ENCODE data around the gene GNG12. TPM values are rescaled to one million over a fixed set of nuclear protein-coding genes. Genes with fewer than 3 reads are reported as not detected.

Gene GNG12
- total RNA-seq, 2 donors from 2014 or later = 77.1 to 131 TPM

GRCh38 chr1:67788238-67788790, 45.0 kb downstream of the GNG12 start:
- intact Hi-C loops (cut with DNase I) = no loop called here
- Histone ChIP-seq H3K27ac (no peak overlapping the region), H3K36me3 (no peaks in the 10 kb centered on the region), H3K4me1 (no peaks in the 10 kb centered on the region), H3K9ac (ENCODE audit: low read depth in 2 of 2, low read length in 2 of 2) (no peak overlapping the region), H3K4me3 (no peak overlapping the region), H3K27me3 (no peaks in the 10 kb centered on the region), H3K9me3 (no peaks in the 10 kb centered on the region)
- TF ChIP-seq, protein P1, sequence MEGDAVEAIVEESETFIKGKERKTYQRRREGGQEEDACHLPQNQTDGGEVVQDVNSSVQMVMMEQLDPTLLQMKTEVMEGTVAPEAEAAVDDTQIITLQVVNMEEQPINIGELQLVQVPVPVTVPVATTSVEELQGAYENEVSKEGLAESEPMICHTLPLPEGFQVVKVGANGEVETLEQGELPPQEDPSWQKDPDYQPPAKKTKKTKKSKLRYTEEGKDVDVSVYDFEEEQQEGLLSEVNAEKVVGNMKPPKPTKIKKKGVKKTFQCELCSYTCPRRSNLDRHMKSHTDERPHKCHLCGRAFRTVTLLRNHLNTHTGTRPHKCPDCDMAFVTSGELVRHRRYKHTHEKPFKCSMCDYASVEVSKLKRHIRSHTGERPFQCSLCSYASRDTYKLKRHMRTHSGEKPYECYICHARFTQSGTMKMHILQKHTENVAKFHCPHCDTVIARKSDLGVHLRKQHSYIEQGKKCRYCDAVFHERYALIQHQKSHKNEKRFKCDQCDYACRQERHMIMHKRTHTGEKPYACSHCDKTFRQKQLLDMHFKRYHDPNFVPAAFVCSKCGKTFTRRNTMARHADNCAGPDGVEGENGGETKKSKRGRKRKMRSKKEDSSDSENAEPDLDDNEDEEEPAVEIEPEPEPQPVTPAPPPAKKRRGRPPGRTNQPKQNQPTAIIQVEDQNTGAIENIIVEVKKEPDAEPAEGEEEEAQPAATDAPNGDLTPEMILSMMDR (IDR thresholded peaks at IDR 0.05) = no peak
- no peak for DNase-seq

DNA sequence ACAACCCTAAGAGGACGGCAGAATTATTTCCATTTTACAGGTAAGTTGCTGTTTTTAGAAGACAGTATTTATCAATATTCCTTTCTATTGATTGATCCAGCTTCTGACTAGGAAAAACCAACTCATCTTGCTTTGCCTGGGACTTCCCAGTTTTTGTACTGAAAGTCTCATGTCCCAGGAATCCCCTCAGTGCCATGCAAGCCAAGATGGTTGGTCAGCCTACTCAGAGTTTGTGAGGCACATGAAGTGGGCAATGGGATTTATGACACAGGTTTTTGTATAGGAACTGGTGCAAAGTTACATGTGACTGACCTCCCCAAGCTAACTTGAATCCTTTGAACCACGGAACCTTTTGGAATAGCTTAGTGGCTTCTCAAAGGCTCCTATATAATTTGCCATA, 45.5 kb downstream of the GNG12 start:
- H3K4me1 ChIP-seq = no peaks in the 10 kb centered on the region
- H3K36me3 ChIP-seq = no peaks in the 10 kb centered on the region
- TF ChIP-seq, protein P1 (IDR thresholded peaks at IDR 0.05) = no peak
- no peak overlapping the region for H3K4me3 ChIP-seq
- no peak for DNase-seq
- H3K27ac ChIP-seq = no peak overlapping the region
- no peak overlapping the region for H3K9ac ChIP-seq (ENCODE audit: low read depth in 2 of 2, low read length in 2 of 2)
- H3K27me3 ChIP-seq = no peaks in the 10 kb centered on the region
- intact Hi-C loops (cut with DNase I) = no loop called here
- H3K9me3 ChIP-seq = no peaks in the 10 kb centered on the region

- Histone ChIP-seq H3K9ac (ENCODE audit: low read depth in 2 of 2, low read length in 2 of 2) (no peak overlapping the region), H3K36me3 (no peaks in the 10 kb centered on the region), H3K4me1 (no peaks in the 10 kb centered on the region), H3K9me3 (no peaks in the 10 kb centered on the region), H3K27me3 (no peaks in the 10 kb centered on the region), H3K4me3 (no peak overlapping the region), H3K27ac (no peak overlapping the region)
- intact Hi-C loops (cut with DNase I) = no loop called here
- DNase-seq = no peak
- TF ChIP-seq, protein P1 (IDR thresholded peaks at IDR 0.05) = no peak
Observed at GRCh38 chr1:67785847-67786753, 47.2 kb downstream of the GNG12 start.

- intact Hi-C loops (cut with DNase I) = no loop called here
- TF ChIP-seq, protein P1 (IDR thresholded peaks at IDR 0.05) = no peak
- Histone ChIP-seq H3K9ac (ENCODE audit: low read depth in 2 of 2, low read length in 2 of 2) (no peak overlapping the region), H3K36me3 (no peaks in the 10 kb centered on the region), H3K4me1 (no peaks in the 10 kb centered on the region), H3K27me3 (no peaks in the 10 kb centered on the region), H3K9me3 (no peaks in the 10 kb centered on the region), H3K4me3 (no peak overlapping the region), H3K27ac (no peak overlapping the region)
- no peak for DNase-seq
Observed at GRCh38 chr1:67784545-67785186, 48.6 kb downstream of the GNG12 start.

- no peak overlapping the region for H3K27ac ChIP-seq
- intact Hi-C loops (cut with DNase I) = no loop called here
- H3K9me3 ChIP-seq = no peaks in the 10 kb centered on the region
Observed at GRCh38 chr1:67780637-67781036, 52.6 kb downstream of the GNG12 start.

More at GRCh38 chr1:67780637-67781036, 52.6 kb downstream of the GNG12 start:
- Histone ChIP-seq H3K4me1 (no peaks in the 10 kb centered on the region), H3K9ac (ENCODE audit: low read depth in 2 of 2, low read length in 2 of 2) (no peak overlapping the region), H3K36me3 (no peaks in the 10 kb centered on the region), H3K27me3 (no peaks in the 10 kb centered on the region), H3K4me3 (no peak overlapping the region)
- no peak for DNase-seq
- TF ChIP-seq, protein P1 (IDR thresholded peaks at IDR 0.05) = no peak
